Upper lobe of left lung (tissue), 4 donors: ENCODE results near the gene CABYR.

ENCODE experiments used
- EP300 ChIP-seq, 4 donors: sonication (generic); formaldehyde crosslinking; IDR thresholded peaks; one replicate each; pipeline ENCODE4 v1.5.1; 2017; ENCODE audit warnings: antibody characterized with exemption in 4 of 4, control low read depth in 2 of 4
- POLR2AphosphoS5 ChIP-seq, 2 donors: sonication (generic); formaldehyde crosslinking; IDR thresholded peaks; one replicate each; pipeline ENCODE4 v1.5.1; 2017; ENCODE audit warnings: antibody characterized with exemption in 2 of 2
- TF ChIP-seq, protein P1 (sequence below), 6 experiments: fragments of 450-650 bp in 4 of 6; fragments of 200-600 bp in 2 of 6; sonication (generic) in 2 of 6; IDR thresholded peaks; one replicate each; pipeline ENCODE4 v1.5.1; 2016 to 2019; ENCODE audit warnings: antibody characterized with exemption in 6 of 6

DNA sequence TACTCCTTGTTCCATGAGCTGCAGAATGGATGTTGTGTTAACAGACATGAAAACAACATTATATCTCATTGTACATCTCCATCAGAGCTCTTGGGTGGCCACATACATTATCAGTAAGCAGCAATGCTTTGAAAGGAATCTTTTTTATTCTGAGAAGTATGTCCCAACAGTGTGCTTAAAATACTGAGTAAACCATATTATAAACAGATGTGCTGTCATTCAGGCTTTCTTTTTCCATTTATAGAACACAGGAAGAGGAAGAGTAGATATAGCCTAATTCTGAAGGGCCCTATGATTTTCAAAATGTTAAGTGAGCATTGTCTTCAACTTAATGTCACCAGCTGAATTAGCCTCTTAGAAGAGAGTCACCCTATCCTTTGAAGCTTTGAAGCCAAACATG lies 44.3 kb upstream of the CABYR start:
- TF ChIP-seq, protein P1, sequence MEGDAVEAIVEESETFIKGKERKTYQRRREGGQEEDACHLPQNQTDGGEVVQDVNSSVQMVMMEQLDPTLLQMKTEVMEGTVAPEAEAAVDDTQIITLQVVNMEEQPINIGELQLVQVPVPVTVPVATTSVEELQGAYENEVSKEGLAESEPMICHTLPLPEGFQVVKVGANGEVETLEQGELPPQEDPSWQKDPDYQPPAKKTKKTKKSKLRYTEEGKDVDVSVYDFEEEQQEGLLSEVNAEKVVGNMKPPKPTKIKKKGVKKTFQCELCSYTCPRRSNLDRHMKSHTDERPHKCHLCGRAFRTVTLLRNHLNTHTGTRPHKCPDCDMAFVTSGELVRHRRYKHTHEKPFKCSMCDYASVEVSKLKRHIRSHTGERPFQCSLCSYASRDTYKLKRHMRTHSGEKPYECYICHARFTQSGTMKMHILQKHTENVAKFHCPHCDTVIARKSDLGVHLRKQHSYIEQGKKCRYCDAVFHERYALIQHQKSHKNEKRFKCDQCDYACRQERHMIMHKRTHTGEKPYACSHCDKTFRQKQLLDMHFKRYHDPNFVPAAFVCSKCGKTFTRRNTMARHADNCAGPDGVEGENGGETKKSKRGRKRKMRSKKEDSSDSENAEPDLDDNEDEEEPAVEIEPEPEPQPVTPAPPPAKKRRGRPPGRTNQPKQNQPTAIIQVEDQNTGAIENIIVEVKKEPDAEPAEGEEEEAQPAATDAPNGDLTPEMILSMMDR (IDR thresholded peaks at IDR 0.05): no peak
- TF ChIP-seq EP300 (IDR thresholded peaks at IDR 0.05) (no peak), POLR2AphosphoS5 (IDR thresholded peaks at IDR 0.05) (no peak)
